Caki2 (cell line): ENCODE data around the gene SGCD. TPM values are rescaled to one million over a fixed set of nuclear protein-coding genes. Genes with fewer than 3 reads are reported as not detected.

Source experiments
- DNase-seq: peaks from one replicate; pipeline ENCODE4 v3.0.0-alpha.2; 2015; ENCODE audit warnings: low read depth
- in situ Hi-C: cut with HindIII; loops from 2 replicates; pipeline ENCODE4 v1.10.0; 2016; ENCODE audit warnings: low sequenced_read_pairs, low pct_unique_long_range_greater_than_20kb, mixed read lengths
- total RNA-seq: library from RNA; depleted of rRNA; stranded (reverse); fragments of >200 nt; shearing (Covaris generic); gene quantifications from 2 replicates; pipeline ENCODE4 v1.2.3, GENCODE V29; 2014; ENCODE audit warnings: low replicate concordance

Gene SGCD
- total RNA-seq, 1 experiment from 2014 or later: not detected

DNA sequence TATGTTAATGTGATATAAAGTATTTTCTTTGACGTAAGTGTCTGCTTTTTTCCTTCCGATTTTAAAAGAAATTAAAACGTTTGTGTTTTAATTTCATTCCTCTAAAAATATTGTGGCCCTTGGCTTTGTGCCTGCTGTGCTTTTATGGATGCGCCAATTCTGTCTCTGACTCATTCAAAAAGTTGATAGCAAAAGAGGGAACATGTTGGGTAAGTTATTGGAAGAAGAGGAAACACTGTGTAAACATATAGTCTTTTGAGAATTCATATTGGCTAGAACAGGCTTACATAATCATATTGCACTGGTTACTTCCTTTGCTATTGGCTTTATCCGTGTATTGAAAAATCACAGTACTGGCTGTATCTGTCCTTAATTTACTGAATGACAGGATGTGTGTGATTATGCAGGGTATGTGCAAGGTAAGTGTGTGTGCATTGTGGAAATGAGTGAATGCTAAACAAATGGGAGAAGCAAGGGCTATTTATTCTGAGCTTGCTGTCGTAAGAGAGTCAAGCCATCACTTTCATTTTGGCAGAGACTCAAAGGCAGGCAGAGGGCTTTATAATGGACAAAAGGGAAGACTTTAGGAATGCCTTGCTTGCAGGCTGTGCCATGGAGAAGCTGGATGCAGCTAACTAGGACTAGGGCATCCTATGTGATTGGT lies 67.8 kb downstream of the SGCD start:
- no peak for DNase-seq
- in situ Hi-C loops: no loop called here

DNA sequence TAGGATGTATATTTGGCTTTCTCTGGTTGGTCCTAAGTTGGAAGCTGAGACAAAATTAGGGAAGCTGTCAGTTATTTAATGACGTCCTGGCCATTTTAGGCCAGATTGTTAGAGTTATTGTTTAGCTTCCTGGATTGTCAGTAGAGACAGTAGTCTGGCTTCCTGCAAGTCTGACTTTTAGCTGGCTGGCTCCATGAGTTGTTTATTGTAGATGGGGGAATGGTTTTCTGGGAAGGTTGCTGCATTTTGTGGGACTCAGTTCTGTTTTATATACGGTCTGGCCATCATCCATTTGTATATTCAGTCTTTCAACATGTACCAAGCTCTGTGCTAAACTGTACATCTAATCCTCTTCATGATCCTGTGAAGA lies 68.3 kb downstream of the SGCD start:
- DNase-seq: no peak
- in situ Hi-C loops: no loop called here

DNA sequence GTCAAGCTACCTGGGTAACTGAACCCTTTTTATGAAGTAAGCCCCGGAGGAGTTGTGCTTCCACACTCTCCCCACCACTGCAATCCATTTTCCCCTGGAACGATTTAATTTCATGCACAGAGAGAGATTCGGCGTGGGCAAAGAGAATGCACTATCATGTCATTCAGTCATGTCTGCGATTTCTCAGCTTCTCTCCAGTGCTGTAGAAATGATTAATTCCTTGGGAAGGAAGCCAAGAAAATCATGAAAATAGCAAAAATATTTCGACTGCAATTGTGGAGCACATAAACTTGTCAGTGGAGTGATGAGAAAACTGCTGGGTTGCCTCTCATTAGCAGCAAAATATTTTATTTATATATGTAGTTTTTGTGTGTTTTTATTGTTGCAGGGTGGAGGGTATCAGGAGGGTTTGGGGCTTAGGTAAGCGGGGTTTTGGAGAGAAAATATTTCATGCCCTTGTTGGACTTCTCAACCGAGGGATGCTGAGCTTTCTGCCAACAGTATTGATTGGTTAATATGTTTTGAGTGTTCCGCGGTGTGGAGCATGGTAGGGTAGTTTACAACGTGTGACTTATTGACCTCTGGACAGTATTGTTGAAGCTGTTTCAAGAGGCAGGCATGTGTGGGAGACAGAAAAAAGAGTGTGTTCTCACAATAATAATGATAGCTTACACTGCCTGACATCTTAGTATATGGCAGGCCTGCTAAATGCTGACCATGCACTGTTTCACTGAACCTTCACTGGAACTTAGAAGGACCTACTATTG lies 69.3 kb downstream of the SGCD start:
- DNase-seq: no peak
- in situ Hi-C loops: no loop called here

DNA sequence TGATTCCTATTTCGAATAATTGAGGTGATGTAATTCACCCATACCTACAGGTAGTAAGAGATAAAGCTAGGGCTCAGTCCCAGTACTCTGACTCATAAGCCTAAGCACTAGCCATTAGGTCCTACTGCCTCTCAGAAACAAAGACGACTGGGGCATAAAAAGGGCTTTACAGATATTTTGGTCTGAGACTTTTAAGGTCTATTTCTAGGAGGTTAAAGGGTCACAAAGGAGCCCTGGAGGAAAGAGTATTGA lies 69.8 kb downstream of the SGCD start:
- no peak for DNase-seq
- in situ Hi-C loops: no loop called here

DNA sequence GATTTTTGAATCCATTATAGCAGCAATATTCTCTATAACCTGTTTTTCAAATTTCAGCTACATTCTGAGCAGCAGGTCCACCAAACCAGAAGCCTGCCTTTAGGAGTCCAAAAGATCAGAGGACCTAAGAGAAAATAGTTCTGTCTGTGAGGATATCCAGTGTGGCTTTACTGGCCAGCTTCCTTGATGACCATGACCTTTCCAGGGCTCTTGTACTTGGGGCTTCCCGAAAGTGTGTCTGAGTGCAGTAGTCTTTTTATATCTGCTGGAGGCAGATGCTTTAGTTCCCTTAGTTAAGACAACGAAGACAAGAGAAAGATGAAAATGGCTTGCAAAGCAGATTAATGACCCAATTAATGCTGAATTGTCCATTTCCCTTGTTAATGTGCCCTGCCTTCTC lies 72.4 kb downstream of the SGCD start:
- in situ Hi-C loops: no loop called here
- DNase-seq: no peak

DNA sequence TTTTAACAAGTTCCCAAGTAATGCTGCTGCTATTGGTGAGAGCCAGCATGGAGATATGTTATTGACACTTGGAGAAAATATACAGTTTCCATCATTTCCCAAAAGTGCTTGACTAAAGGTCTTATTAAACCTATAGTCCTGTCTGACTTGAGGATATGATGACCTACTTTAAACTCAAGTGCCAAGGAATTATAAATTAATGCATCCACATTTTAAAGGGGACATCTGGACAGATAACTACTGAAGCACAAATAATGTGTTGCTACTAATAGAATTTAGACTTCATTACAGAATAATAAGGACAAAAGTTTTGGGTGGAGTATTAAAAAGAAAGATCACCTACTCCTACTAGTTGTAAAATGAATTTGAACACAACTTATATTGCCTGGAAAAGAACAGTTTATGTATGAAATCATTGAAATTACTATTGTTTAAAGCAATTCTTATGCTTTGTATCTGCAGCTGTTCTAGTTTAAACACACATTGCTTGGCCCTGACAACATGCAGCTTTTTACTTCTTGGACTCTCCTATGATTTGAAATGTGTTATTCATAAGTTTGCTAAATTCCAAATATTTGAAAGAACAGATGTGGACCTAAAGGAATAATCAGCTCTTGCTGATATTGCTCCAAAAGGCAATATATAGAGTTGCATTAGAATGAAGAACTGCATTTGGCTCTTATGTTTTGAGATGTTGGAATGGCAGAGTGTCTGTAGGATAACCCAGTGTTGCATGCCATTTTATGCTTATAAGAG lies 73.4 kb downstream of the SGCD start:
- in situ Hi-C loops: no loop called here
- no peak for DNase-seq

DNA sequence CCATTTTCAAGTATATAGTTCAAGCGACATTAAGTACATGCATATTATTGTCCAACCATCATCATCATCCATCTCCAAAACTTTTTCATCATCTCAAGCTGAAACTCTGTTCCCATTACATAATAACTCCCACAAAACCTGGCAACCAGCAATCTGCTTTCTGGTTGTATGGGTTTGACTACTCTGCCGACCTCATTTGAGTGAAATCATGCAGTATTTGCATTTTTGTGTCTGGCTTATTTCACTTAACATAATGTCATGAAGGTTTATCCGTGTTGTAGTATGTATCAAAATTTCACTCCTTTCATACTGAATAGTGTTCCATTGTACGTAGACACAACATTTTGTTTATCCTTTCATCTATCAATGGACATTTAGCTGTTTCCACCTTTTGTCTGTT lies 74.8 kb downstream of the SGCD start:
- in situ Hi-C loops: no loop called here
- DNase-seq: no peak

DNA sequence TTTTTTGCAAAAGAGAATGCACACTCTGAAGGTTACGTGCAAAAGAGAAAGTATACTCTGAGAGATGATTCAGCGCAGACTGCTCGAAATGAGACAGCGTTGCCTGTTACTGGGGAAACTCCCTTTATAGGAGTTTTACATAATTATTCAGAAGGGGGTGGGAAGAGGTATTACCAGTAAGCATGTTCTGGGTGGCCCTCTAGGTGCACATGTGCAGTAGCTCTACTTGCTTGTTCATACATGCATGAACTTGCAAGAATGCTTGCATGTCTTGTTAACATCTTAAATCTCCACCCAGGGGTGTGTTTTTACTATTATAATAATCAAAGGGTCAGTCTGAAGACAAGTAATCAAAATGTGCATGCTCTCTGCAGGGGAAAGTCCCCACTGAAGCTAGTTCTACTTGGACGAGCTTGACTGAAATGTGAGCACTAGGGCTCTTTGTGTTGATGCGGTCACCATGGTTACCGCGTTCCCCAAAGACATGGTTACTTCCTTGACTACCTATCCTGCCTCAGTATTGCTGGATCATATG lies 75.5 kb downstream of the SGCD start:
- DNase-seq: peak; percentile 95
- in situ Hi-C loops: no loop called here

DNA sequence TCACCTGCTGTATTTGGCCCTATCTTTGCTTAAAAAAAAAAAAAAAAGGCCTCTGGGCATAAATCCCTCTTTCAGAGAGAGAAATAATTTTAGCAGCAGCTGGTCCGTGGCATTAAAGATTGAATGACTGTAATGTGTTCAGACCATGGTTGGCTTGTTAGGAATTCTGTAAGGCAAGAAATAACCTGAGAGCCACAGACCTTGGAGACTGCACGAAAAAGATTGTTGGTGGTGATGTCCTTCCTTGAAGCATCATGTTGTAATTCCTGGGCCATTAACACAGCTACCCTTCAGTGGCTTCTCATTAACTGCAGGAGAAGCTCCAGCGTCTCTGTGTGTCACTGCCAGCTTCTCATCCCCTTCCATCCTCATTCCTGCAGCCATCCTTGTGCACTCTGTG lies 79.0 kb downstream of the SGCD start:
- peak; percentile 37 for DNase-seq
- in situ Hi-C loops: no loop called here

DNA sequence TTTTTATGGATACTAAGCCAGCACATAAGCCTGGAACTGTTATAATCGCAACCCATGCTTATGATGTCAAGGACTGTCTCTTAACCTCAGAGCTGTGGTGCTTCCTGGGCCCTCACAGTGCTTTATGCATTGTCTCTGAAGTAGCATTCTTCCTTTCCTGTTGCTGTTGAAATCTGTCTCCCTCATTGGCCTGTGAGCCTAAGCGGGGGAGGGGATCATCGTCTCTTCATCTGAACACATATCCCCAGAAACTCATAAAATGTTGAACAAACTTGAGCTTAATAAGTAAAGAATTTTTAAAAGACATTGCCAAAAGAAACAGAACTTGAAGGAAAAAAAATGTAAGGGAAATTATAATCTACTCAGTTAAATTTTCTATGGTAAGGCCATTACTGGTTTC lies 80.3 kb downstream of the SGCD start:
- peak; percentile 10 for DNase-seq
- in situ Hi-C loops: no loop called here

DNA sequence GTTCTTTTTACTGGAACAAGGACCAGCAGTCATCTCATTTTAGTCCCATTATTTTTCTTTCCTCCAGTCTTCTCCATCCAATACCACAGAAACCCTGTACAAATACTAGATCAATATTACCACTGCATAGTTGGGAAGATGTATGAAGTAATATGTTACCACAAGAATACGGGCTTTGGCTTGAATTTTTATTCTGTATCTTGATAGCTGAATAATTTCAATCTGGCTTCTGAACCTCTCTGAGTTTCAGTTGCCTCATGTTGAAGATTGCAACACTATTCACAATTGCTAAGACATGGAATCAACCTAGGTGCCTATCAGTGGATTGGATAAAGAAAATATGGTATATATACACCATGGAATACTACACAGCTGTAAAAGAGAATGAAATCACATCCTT lies 82.9 kb downstream of the SGCD start:
- no peak for DNase-seq
- in situ Hi-C loops: no loop called here

DNA sequence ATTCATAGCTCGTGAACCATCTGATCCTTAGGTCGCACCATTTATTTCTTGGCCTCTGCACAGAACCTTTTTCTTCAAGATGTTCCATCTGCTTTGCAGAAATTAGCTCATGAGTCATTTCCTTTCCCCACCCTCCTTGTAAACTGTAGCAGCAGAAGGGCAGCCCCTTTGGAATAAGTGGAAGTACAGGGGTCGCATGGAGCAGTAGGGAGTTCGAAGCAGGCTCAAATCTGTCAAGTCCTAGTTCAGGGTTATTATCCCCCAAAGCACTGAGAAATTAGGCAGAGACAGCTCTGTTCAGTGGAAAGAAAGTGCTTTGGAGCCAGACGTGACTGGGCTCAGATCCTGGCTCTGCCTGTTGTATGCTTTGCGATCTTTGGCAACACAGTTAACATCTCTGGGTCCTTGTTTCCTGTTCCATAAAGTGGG lies 84.2 kb downstream of the SGCD start:
- in situ Hi-C loops: no loop called here
- DNase-seq: no peak

DNA sequence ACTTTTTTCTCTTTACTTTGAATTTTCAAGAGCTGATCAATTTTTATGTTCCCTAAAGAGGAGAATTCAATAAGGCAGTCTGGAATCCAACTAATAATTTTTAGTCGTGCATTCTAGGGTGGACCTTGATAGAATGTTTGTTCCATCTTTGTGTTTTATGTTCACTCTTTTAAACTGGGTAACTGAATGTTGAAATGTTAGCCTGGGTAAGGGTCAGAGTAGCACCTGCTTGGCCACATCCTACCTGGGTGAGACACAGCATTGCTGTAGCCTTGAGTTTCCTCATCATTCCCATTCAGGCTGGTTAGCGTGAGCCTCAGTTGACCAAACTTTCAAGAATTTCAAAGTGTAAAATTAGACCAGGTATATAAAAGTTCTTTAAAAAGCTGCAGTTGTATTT lies 85.0 kb downstream of the SGCD start:
- DNase-seq: no peak
- in situ Hi-C loops: no loop called here

DNA sequence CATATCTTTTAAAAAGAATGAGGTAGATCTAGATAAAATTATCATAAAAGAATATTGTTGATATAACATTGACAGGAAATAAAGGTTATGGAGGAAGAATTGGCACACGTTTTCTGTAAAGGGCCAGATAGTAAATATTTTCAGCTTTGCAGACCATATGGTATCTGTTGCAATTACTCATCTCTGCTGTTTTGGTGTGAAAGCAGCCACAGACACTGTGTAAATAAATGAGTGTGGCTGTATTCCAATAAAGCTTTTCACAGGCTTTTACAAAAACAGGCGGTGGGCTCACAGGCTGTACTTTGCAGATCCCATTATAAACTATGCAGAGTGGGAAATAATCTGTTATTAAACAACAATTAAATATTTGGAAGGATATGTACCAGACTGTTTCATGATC lies 87.4 kb downstream of the SGCD start:
- DNase-seq: no peak
- in situ Hi-C loops: no loop called here

DNA sequence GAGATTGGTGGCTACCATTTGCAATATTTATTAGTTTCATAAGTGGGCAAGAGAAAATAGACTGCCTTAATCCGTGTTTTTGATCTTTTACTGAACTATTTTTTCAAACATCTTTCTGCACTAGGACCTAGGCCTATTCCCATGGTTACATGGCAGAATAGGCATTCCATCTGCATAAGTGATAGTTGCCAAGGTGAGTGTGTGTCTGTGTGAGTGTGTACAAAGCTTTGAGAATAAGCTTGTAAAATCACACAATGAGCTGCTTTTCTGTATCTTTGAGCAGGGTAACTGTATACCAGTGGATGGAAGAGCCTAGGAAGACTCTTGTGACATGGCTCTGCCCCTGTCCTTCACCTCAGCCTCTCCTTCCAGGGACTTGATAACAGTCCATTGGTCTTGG lies 92.7 kb downstream of the SGCD start:
- DNase-seq: no peak
- in situ Hi-C loops: no loop called here

DNA sequence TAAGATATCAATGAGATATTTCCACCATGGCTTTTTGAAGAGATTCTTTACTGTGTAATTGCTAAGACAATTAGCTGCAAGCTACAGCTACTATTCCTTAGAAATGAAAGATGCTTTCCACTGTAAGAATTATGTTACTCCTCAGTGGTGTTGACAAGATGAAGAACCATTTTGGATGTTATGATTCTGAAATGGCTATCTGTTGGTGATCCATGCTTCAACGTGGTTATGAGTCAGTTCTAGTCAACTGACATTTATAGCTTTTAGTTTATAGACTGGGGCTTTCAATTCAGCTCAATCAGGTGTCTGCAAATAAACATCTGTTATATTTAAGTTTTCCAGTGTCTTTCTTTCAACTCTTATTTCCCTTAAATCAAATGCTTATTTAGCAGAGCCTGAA lies 93.7 kb downstream of the SGCD start:
- in situ Hi-C loops: no loop called here
- DNase-seq: no peak

DNA sequence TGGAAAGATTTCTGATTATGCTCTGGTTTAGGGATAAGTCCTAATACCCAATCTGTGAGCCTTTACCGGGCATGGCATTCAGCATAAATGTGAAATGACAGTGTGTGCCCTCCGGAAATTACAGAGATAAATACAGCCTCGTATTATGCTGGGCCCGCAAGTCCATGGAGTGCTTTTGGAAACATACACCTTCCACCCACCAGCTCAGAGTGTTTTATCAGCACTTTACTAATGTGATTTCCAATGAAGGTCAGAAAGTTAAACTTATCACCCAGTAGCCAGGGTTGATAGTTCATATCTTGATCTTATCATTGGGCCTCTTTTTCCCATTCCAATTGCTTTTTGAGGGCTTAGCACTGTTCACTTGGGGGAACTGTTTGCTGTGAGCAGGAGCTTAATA lies 94.8 kb downstream of the SGCD start:
- DNase-seq: no peak
- in situ Hi-C loops: no loop called here

DNA sequence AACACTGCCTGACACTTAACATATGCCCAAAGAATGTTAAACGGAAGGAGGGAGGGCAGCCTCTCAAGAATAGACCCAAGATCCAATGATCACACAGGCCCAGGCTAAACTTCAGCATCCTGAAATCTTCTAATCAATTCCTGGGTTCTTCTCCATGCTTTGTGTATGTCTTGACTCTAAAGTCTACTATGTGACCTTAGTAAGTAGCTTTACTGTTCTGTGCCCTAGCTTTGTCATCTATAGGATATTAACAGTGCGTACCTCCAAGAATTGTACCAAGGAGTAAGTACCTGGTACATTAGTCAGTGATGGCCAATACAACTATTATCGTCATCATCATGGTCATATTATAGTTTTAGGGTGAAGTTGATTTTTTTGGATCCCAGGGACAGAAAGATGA lies 96.6 kb downstream of the SGCD start:
- in situ Hi-C loops: no loop called here
- no peak for DNase-seq

DNA sequence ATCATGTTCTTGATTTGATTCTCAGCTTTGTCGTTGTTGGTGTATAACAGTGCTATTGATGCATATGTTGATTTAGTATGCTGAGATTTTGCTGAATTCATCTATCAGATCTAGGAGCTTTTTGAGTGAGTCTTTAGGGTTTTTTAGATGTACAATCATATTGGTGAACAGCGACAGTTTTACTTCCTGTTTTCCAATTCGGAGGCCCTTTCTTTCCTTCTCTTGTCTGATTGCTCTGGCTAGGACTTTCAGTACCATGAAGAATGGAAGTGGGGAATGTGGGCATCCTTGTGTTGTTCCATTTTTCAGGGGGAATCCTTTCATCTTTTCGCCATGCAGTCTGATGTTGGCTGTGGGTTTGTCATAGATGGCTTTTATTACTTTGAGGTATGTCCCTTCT lies 100.4 kb downstream of the SGCD start:
- DNase-seq: no peak
- in situ Hi-C loops: no loop called here
